HEK293T (cell line): ENCODE measurements around the gene MECP2.

ENCODE experiments used
- CTCF ChIA-PET: fragments of 350-600 bp; formaldehyde crosslinking; extraction: SDS; loops from one replicate; lab custom pipeline; 2021; ENCODE audit warnings: antibody characterized with exemption, inconsistent platforms; lab: Yijun Ruan, JAX
- POLR2A ChIA-PET: fragments of 350-600 bp; formaldehyde crosslinking; extraction: SDS; loops from one replicate; lab custom pipeline; 2020; ENCODE audit warnings: antibody characterized with exemption, inconsistent platforms; lab: Yijun Ruan, JAX
- DNase-seq: peaks from one replicate; pipeline ENCODE4 v3.0.0; 2012; ENCODE audit warnings: mixed read lengths; ENCODE audit errors: extremely low spot score
- ARNT ChIP-seq: fragments of 450-650 bp; IDR thresholded peaks from 2 replicates; pipeline ENCODE4 v1.6.1; 2017; ENCODE audit warnings: mild to moderate bottlenecking
- BHLHE40 ChIP-seq: fragments of 450-650 bp; IDR thresholded peaks from 2 replicates; pipeline ENCODE4 v1.6.1; 2016; ENCODE audit warnings: mild to moderate bottlenecking, moderate library complexity, borderline replicate concordance
- ELF4 ChIP-seq: fragments of 450-650 bp; IDR thresholded peaks from 2 replicates; pipeline ENCODE4 v1.6.1; 2017; ENCODE audit warnings: antibody characterized with exemption
- FOXA1 ChIP-seq: fragments of 450-650 bp; IDR thresholded peaks from 2 replicates; pipeline ENCODE4 v1.6.1; 2016; ENCODE audit warnings: mild to moderate bottlenecking
- FOXK2 ChIP-seq: fragments of 450-650 bp; IDR thresholded peaks from 2 replicates; pipeline ENCODE4 v1.6.1; 2016; ENCODE audit warnings: mild to moderate bottlenecking
- FOXM1 ChIP-seq: fragments of 450-650 bp; IDR thresholded peaks from 2 replicates; pipeline ENCODE4 v1.6.1; 2017; ENCODE audit warnings: mild to moderate bottlenecking, borderline replicate concordance
- HDGF ChIP-seq: fragments of 450-650 bp; IDR thresholded peaks from 2 replicates; pipeline ENCODE4 v1.6.1; 2017; ENCODE audit warnings: antibody characterized with exemption, borderline replicate concordance
- L3MBTL2 ChIP-seq: fragments of 450-650 bp; conservative IDR thresholded peaks from 2 replicates; pipeline ENCODE4 v1.6.1; 2016; ENCODE audit warnings: mild to moderate bottlenecking
- LEF1 ChIP-seq: fragments of 450-650 bp; IDR thresholded peaks from 2 replicates; pipeline ENCODE4 v1.6.1; 2017; ENCODE audit warnings: mild to moderate bottlenecking, borderline replicate concordance
- NFRKB ChIP-seq: fragments of 450-650 bp; IDR thresholded peaks from 2 replicates; pipeline ENCODE4 v1.6.1; 2016; ENCODE audit warnings: mild to moderate bottlenecking, moderate library complexity
- SP1 ChIP-seq: fragments of 450-650 bp; IDR thresholded peaks from 2 replicates; pipeline ENCODE4 v1.6.1; 2017
- SUZ12 ChIP-seq: fragments of 450-650 bp; IDR thresholded peaks from 2 replicates; pipeline ENCODE4 v1.6.1; 2016; ENCODE audit warnings: mild to moderate bottlenecking
- TARDBP ChIP-seq: fragments of 450-650 bp; IDR thresholded peaks from 2 replicates; pipeline ENCODE4 v1.6.1; 2016
- ZNF384 ChIP-seq: fragments of 450-650 bp; IDR thresholded peaks from 2 replicates; pipeline ENCODE4 v1.6.1; 2016
- TF ChIP-seq, protein P1 (sequence below): fragments of 450-650 bp; IDR thresholded peaks from 2 replicates; pipeline ENCODE4 v1.6.1; 2016

MECP2 gene

DNA sequence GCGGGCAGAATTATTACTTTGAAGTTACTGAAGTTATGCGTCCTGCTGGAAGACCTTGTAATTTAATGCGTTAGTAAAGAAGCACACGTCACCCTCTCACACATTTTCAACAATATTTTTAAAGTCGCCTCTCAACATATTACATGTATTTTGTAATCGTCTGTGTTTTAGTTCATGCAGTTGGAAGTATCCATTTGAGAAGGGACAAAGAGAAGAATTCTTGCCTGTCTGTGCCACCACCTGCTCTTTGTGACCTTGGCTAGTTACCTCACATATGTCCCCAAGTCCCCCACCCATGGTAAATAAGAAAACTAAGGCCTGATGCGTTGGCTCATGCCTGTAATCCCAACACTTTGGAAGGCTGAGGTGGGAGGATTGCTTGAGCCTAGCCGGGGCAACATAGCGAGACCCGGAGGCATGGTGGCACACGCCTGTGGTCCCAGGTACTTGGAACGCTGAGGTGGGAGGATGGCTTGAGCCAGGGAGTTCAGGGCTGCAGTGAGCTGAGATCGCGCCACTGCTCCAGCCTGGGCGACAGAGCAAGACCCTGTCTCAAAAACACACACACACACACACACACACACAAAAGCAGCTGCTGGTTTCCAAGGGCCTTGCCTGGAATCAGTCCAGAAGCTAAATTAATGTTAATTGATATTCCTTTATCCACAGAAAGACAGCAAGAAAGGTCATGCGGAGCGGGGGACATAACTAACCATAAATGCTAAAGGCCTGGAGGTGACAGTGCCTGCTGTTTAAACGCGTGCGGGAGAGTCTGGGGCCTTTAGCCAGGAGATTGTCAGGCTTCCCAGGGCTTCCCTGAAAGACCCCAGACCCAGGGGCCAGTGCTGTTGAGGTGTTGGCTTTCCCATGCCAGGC lies 124.2 kb downstream of the MECP2 start:
- DNase-seq, result no peak
- ChIA-PET CTCF (interaction anchor here (1.1 kb wide), 1 partner anchor 434 kb away, joined by 3 read pairs; no protein-coding TSS in a partner anchor), POLR2A (interaction anchor here (0.6 to 3.3 kb wide), 15 partner anchors 8 to 534 kb away, joined by 3 to 15 read pairs (median 4); no protein-coding TSS in a partner anchor)
- TF ChIP-seq ELF4 (no peak), FOXK2 (no peak), NFRKB (no peak), L3MBTL2 (peak; percentile 7; the same call in 1 of the 2 replicates), SP1 (no peak), ZNF384 (no peak)
- TF ChIP-seq, protein P1, sequence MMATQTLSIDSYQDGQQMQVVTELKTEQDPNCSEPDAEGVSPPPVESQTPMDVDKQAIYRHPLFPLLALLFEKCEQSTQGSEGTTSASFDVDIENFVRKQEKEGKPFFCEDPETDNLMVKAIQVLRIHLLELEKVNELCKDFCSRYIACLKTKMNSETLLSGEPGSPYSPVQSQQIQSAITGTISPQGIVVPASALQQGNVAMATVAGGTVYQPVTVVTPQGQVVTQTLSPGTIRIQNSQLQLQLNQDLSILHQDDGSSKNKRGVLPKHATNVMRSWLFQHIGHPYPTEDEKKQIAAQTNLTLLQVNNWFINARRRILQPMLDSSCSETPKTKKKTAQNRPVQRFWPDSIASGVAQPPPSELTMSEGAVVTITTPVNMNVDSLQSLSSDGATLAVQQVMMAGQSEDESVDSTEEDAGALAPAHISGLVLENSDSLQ, result no peak

- CTCF ChIA-PET, result interaction anchor here (1.1 to 1.6 kb wide), 2 partner anchors 40 to 433 kb away, joined by 3 to 4 read pairs; no protein-coding TSS in a partner anchor
- peak; percentile 92 for DNase-seq
- POLR2A ChIA-PET, result interaction anchor here (0.6 to 3.3 kb wide), 12 partner anchors 9 to 535 kb away, joined by 3 to 15 read pairs (median 4); partner anchors contain the start of gene RENBP
- no peak for TF ChIP-seq ELF4
- no peak for TF ChIP-seq FOXA1
- no peak for TF ChIP-seq BHLHE40
- TF ChIP-seq SUZ12, result no peak
- TF ChIP-seq HDGF, result no peak
- TF ChIP-seq FOXM1, result peak; percentile 65
- no peak for TF ChIP-seq TARDBP
- TF ChIP-seq LEF1, result peak; percentile 80
- TF ChIP-seq ARNT, result peak; percentile 77; the same call in 1 of the 2 replicates
Observed at GRCh38 chrX:153972368-153973126, 125.0 kb downstream of the MECP2 start, which contains the start of gene TMEM187. Gene TMEM187, plus strand, starts transcription at chrX:153972754. Its CDS starts 9,309 bp downstream, at chrX:153982063.
